Activated CD4-positive, alpha-beta T cell treated with anti-CD3 and anti-CD28 coated beads, Interleukin-2, amount 10 ng/mL, durations not matched to agents 7 days and 5 days (primary cell): ENCODE measurements around the gene RTL5. TPM values are rescaled to one million over a fixed set of nuclear protein-coding genes. Genes with fewer than 3 reads are reported as not detected.

Source experiments
- CTCF ChIA-PET: fragments of 350-600 bp; sonication (Branson Sonifier 250); formaldehyde crosslinking; loops from one replicate; lab custom pipeline; 2021; ENCODE audit warnings: antibody characterized with exemption; lab: Charles Lee
- POLR2A ChIA-PET: fragments of 350-600 bp; sonication (Branson Sonifier 250); formaldehyde crosslinking; loops from one replicate; lab custom pipeline; 2021; ENCODE audit warnings: antibody characterized with exemption; lab: Charles Lee
- DNase-seq: peaks from one replicate; pipeline ENCODE4 v3.0.0-alpha.2; 2020
- H3K27ac Mint-ChIP-seq: one replicate; pipeline ENCODE4 v1.8.0; 2021; ENCODE audit warnings: mild to moderate bottlenecking, moderate library complexity, mixed read lengths
- H3K27me3 Mint-ChIP-seq: one replicate; pipeline ENCODE4 v1.8.0; 2021; ENCODE audit warnings: mixed read lengths
- H3K36me3 Mint-ChIP-seq: one replicate; pipeline ENCODE4 v1.8.0; 2021; ENCODE audit warnings: low read depth, mixed read lengths
- H3K4me1 Mint-ChIP-seq: one replicate; pipeline ENCODE4 v1.8.0; 2021; ENCODE audit warnings: mixed read lengths
- H3K4me3 Mint-ChIP-seq: one replicate; pipeline ENCODE4 v1.8.0; 2021; ENCODE audit warnings: mild to moderate bottlenecking, moderate library complexity, mixed read lengths
- H3K9me3 Mint-ChIP-seq: one replicate; pipeline ENCODE4 v1.8.0; 2021; ENCODE audit warnings: mixed read lengths
- total RNA-seq, 2 experiments: library from RNA; stranded (reverse); gene quantifications; one replicate each; pipeline ENCODE4 v1.2.3, GENCODE V29; 2021

The RTL5 gene
- total RNA-seq, 2 experiments from 2014 or later = 0.07 to 0.15 TPM

DNA sequence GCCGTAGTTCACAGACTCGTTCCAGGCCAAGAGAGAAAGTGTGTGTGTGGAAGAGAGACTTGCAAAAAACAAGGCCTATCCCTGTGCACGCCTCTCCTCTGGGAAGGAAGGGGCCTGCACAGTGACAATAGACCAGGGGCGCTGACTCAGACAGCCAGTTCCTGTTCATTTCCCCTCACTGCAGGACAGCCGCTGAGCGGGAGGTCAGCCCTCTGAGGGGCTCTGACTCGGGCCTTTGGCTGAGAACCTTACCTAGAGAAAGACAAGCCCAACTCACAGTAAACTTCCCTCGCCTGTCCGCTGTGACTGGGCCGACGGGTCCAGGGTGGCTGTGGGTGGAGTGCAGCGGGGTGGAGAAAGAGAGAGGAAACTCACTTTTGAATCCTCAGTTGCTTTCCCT, 52.1 kb downstream of the RTL5 start:
- CTCF ChIA-PET = interaction anchor here (0.9 kb wide), 1 partner anchor 30 kb away, joined by 3 read pairs; no protein-coding TSS in a partner anchor
- Mint-ChIP-seq H3K36me3 (no peaks in the 10 kb centered on the region), H3K4me1 (peaks cover 8% of the 10 kb centered on the region), H3K4me3 (no peak overlapping the region), H3K27ac (no peak overlapping the region), H3K27me3 (peaks cover 17% of the 10 kb centered on the region), H3K9me3 (no peaks in the 10 kb centered on the region)
- DNase-seq = no peak
- POLR2A ChIA-PET = no interaction called here

DNA sequence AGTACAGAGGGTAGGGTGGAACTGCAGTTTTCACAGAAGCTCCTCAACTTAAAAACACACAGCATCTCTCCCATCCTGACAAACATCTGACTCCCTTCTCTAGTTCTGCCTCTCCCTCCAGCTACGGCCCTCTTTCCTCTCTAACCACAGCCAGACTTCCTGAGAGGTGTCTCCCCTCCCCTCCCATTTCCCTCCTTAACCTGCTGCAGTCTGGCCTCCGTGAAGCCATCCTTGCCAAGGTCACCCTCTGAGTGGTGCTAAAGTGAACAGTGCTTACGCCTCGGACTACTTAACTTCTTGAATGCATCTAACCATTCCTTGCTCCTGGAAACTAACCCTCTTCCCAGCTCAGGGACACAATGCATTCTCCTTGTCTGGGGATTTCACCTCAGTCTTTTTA, 53.3 kb downstream of the RTL5 start:
- no peaks in the 10 kb centered on the region for H3K36me3 Mint-ChIP-seq
- no peak for DNase-seq
- CTCF ChIA-PET = interaction anchor here (1.1 to 1.6 kb wide), 3 partner anchors 11 to 48 kb away, joined by 3 to 5 read pairs (median 4); no protein-coding TSS in a partner anchor

More for the DNA sequence above, 53.3 kb downstream of the RTL5 start:
- Mint-ChIP-seq H3K4me3 (no peak overlapping the region), H3K27ac (no peak overlapping the region), H3K9me3 (no peaks in the 10 kb centered on the region), H3K27me3 (peaks cover 21% of the 10 kb centered on the region), H3K4me1 (peaks cover 8% of the 10 kb centered on the region)
- POLR2A ChIA-PET = no interaction called here

Other genes with a start within 250 kb of the RTL5 start
- 1 to 10 TPM in 1 of 2 experiments, under 1 TPM in 1; 1.00 to 1.1 TPM for gene NHSL2, start 221.1 kb downstream of the RTL5 start, total RNA-seq
- gene PIN4, start 49.8 kb upstream of the RTL5 start, total RNA-seq = 1 to 10 TPM; 5.1 to 5.4 TPM
- 10 to 100 TPM; 12.0 to 12.7 TPM for gene ERCC6L, start 107.1 kb upstream of the RTL5 start, total RNA-seq
- 100 to 1,000 TPM; 937 to 973 TPM for gene RPS4X, start 145.3 kb upstream of the RTL5 start, total RNA-seq
- not detected for gene CITED1, start 174.0 kb upstream of the RTL5 start, total RNA-seq